Measurements from ENCODE around the gene DPP10. TPM values are rescaled to one million over a fixed set of nuclear protein-coding genes. Genes with fewer than 3 reads are reported as not detected.

The DPP10 gene
- total and polyA plus RNA-seq, 10 of the 15 experiments (the other 5 are each of a cell fraction or from before 2014, with no cell fraction given): not detected

DNA sequence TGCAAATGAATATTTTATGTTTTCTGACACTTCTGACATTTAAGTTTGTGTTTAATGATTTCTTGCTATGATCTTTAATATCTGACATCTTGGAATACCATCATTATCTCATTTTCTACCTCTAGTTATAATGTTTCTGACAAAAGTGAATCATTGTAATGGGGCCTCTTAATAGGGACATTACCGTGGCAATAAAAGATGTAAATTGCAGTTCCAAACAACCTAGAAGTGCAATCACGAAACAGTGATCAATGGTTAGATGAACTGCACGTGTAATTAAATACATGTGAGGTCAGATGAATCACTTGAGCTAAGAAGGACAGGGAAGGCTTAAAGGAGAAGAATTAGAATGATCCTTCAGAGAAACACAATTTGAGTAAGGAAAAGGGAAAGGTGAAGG lies 1078.3 kb downstream of the DPP10 start (continued):
- TF ChIP-seq ZBTB40 (IDR thresholded peaks at IDR 0.05; ENCODE audit: borderline replicate concordance) (no peak), SMAD1 (IDR thresholded peaks at IDR 0.05; ENCODE audit: low read depth, partially characterized antibody) (no peak), KLF5 (IDR thresholded peaks at IDR 0.05; ENCODE audit: partially characterized antibody) (no peak)

DNA sequence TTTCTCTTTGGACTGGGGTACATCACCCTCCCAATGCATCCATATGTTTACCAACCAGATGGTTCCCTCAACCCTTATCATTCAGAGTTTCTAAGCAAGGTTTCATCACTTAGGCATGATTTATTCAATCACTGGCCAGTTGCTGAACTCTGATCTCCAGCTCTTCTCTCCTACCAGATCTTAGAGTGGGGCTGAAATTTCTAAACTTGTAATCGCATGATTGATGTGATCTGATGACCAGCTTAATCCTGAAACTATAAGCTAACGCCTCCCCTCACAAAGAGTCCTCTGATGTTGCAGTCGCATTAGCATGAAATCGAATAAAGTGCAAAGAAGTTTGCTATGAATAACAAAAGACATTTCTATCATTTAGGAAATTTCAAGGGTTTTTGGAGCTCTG lies 1082.0 kb downstream of the DPP10 start:
- DNase-seq (ENCODE audit: low read depth, low spot score): no peak
- no TSS peak for BruUV-seq (replicated peaks)
- ChIA-PET POLR2A (no interaction called here), RAD21 (ENCODE audit: unreplicated experiment) (no interaction called here), SMC1A (ENCODE audit: uncharacterized antibody, unreplicated experiment) (interaction anchor here (0.7 kb wide), 1 partner anchor 334 kb away, joined by 3 read pairs; no protein-coding TSS in a partner anchor), CTCF (no interaction called here)
- in situ Hi-C loops (cut with MboI) (no loop called here), intact Hi-C loops (cut with micrococcal nuclease; ENCODE audit: unreplicated experiment) (no loop called here)
- Histone ChIP-seq H3K36me3 (ENCODE audit: control insufficient read depth in 2 of 2, insufficient read depth in 2 of 2, low read length in 1 of 2) (no peaks in the 10 kb centered on the region), H3K4me1 (ENCODE audit: control insufficient read depth, insufficient read depth, low read length) (no peaks in the 10 kb centered on the region), H3K79me2 (ENCODE audit: control insufficient read depth, insufficient read depth, low read length) (no peaks in the 10 kb centered on the region), H3K27ac (ENCODE audit: control insufficient read depth, insufficient read depth) (no peak overlapping the region), H3K4me2 (ENCODE audit: control insufficient read depth, insufficient read depth) (no peak overlapping the region), H3K27me3 (replicated peaks in 1 of 2; ENCODE audit: control insufficient read depth in 2 of 2, insufficient read depth in 2 of 2, low read length in 1 of 2) (no peaks in the 10 kb centered on the region), H3K4me3 (no peak overlapping the region), H3K9ac (ENCODE audit: control insufficient read depth, insufficient read depth, low read length) (no peak overlapping the region), H3K9me3 (replicated peaks; ENCODE audit: control insufficient read depth, insufficient read depth, low read length) (no peaks in the 10 kb centered on the region), H4K20me1 (ENCODE audit: control insufficient read depth, insufficient read depth) (no peaks in the 10 kb centered on the region), H2AFZ (ENCODE audit: control insufficient read depth, low read depth, low read length) (no peak overlapping the region)
- FAIRE-seq: no peak
- no peak for ATAC-seq
- 45% methylated on average over 4 of the region's 4 CpGs for WGBS (ENCODE audit: insufficient coverage, insufficient replicate concordance, low lambda C conversion rate, missing lambda C conversion rate)
- no peak for TF ChIP-seq SRF (IDR thresholded peaks at IDR 0.05; ENCODE audit: low read depth in 2 of 2, low read length in 2 of 2)
- TF ChIP-seq ZNF24 (IDR thresholded peaks at IDR 0.05): no peak
- no peak for TF ChIP-seq SREBF1 (IDR thresholded peaks at IDR 0.05; ENCODE audit: low read length)
- no peak for TF ChIP-seq NFIC (IDR thresholded peaks at IDR 0.05; ENCODE audit: low read depth, low read length)
- no peak for TF ChIP-seq EZH2 (IDR thresholded peaks at IDR 0.05; ENCODE audit: borderline replicate concordance, control insufficient read depth, low read depth, low read length)
- TF ChIP-seq CTCF (IDR thresholded peaks at IDR 0.05 in 2 of 3, conservative IDR thresholded peaks at IDR 0.05 in 1 of 3; ENCODE audit: control insufficient read depth in 2 of 3, extremely low read depth in 1 of 3, insufficient read depth in 1 of 3, low read depth in 3 of 3, low read length in 3 of 3): no peak
- no peak for TF ChIP-seq YY1 (IDR thresholded peaks at IDR 0.05; ENCODE audit: low read depth, low read length)
- TF ChIP-seq, protein P1, sequence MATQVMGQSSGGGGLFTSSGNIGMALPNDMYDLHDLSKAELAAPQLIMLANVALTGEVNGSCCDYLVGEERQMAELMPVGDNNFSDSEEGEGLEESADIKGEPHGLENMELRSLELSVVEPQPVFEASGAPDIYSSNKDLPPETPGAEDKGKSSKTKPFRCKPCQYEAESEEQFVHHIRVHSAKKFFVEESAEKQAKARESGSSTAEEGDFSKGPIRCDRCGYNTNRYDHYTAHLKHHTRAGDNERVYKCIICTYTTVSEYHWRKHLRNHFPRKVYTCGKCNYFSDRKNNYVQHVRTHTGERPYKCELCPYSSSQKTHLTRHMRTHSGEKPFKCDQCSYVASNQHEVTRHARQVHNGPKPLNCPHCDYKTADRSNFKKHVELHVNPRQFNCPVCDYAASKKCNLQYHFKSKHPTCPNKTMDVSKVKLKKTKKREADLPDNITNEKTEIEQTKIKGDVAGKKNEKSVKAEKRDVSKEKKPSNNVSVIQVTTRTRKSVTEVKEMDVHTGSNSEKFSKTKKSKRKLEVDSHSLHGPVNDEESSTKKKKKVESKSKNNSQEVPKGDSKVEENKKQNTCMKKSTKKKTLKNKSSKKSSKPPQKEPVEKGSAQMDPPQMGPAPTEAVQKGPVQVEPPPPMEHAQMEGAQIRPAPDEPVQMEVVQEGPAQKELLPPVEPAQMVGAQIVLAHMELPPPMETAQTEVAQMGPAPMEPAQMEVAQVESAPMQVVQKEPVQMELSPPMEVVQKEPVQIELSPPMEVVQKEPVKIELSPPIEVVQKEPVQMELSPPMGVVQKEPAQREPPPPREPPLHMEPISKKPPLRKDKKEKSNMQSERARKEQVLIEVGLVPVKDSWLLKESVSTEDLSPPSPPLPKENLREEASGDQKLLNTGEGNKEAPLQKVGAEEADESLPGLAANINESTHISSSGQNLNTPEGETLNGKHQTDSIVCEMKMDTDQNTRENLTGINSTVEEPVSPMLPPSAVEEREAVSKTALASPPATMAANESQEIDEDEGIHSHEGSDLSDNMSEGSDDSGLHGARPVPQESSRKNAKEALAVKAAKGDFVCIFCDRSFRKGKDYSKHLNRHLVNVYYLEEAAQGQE (IDR thresholded peaks at IDR 0.05; ENCODE audit: low read depth, low read length): no peak
- TF ChIP-seq STAT3 (IDR thresholded peaks at IDR 0.05; ENCODE audit: low read depth, low read length): no peak
- no peak for TF ChIP-seq RAD51 (IDR thresholded peaks at IDR 0.05)

Measured in GM12878 (cell line).